CD14-positive monocyte (primary cell): ENCODE data around the gene GPN3. TPM values are rescaled to one million over a fixed set of nuclear protein-coding genes. Genes with fewer than 3 reads are reported as not detected.
"Not testable (repeated sequence)": the region's sequence is repeated elsewhere in the genome, so short reads cannot be mapped to it uniquely, and the experiment has no call there.

Experiments
- DNase-seq, 3 donors: peaks; one replicate each; pipeline ENCODE4 v3.0.0-alpha.2; 2011 to 2022
- H2AFZ ChIP-seq: 2 replicates; pipeline ENCODE4 v1.6.0; 2012; ENCODE audit warnings: mild to moderate bottlenecking, low read depth, low read length, inconsistent platforms; ENCODE audit not compliant: insufficient read depth, poor library complexity, severe bottlenecking
- H3K27ac ChIP-seq, 2 donors: 1 replicate in 1 of 2; 2 replicates in 1 of 2; pipeline ENCODE4 v1.5.1; 2012 to 2013; ENCODE audit warnings: low read length in 2 of 2, control low read depth in 1 of 2, inconsistent platforms in 1 of 2, low read depth in 1 of 2, mild to moderate bottlenecking in 1 of 2
- H3K27me3 ChIP-seq, 2 donors: one replicate each; pipeline versions ENCODE4 v1.6.0 to v1.6.1; 2011 to 2013; ENCODE audit warnings: low read length in 2 of 2; ENCODE audit not compliant: control insufficient read depth in 2 of 2, insufficient read depth in 2 of 2
- H3K36me3 ChIP-seq, 2 donors: replicated peaks in 1 of 2; 1 replicate in 1 of 2; 2 replicates in 1 of 2; pipeline versions ENCODE4 v1.5.1 to v1.6.1; 2012 to 2013; ENCODE audit warnings: low read length in 2 of 2, control low read depth in 1 of 2, inconsistent platforms in 1 of 2, mild to moderate bottlenecking in 1 of 2; ENCODE audit not compliant: insufficient read depth in 2 of 2, control insufficient read depth in 1 of 2
- H3K4me1 ChIP-seq, 2 donors: 1 replicate in 1 of 2; 2 replicates in 1 of 2; pipeline versions ENCODE4 v1.5.1 to v1.6.1; 2012 to 2013; ENCODE audit warnings: low read length in 2 of 2, control low read depth in 1 of 2, inconsistent platforms in 1 of 2, mild to moderate bottlenecking in 1 of 2, moderate library complexity in 1 of 2; ENCODE audit not compliant: insufficient read depth in 2 of 2, control insufficient read depth in 1 of 2
- H3K4me2 ChIP-seq: replicated peaks from 2 replicates; pipeline ENCODE3; 2012; ENCODE audit warnings: low read length, moderate library complexity, mild to moderate bottlenecking; ENCODE audit not compliant: poor library complexity, severe bottlenecking; ENCODE audit errors: extremely low read depth
- H3K4me3 ChIP-seq, 3 experiments: fragments of 200-600 bp in 1 of 3; sonication (generic) in 1 of 3; replicated peaks in 1 of 3; 1 replicate in 2 of 3; 2 replicates in 1 of 3; pipeline ENCODE4 v1.5.1; 2011 to 2013; ENCODE audit warnings: low read length in 3 of 3, mild to moderate bottlenecking in 3 of 3, control low read depth in 2 of 3, low read depth in 2 of 3, inconsistent platforms in 1 of 3, moderate library complexity in 1 of 3
- H3K79me2 ChIP-seq: 2 replicates; pipeline ENCODE4 v1.6.0; 2012; ENCODE audit warnings: mild to moderate bottlenecking, control low read depth, inconsistent platforms, low read length, moderate library complexity; ENCODE audit not compliant: insufficient read depth
- H3K9ac ChIP-seq: 2 replicates; pipeline ENCODE4 v1.6.0; 2017; ENCODE audit warnings: low read length, mild to moderate bottlenecking; ENCODE audit not compliant: insufficient read depth, poor library complexity, severe bottlenecking
- H3K9me3 ChIP-seq, 2 donors: replicated peaks in 1 of 2; 1 replicate in 1 of 2; 2 replicates in 1 of 2; pipeline versions ENCODE4 v1.5.1 to v1.6.1; 2012 to 2013; ENCODE audit warnings: low read length in 2 of 2, control low read depth in 1 of 2; ENCODE audit not compliant: control insufficient read depth in 1 of 2, insufficient read depth in 1 of 2
- H4K20me1 ChIP-seq: 2 replicates; pipeline ENCODE4 v1.6.0; 2012; ENCODE audit warnings: mild to moderate bottlenecking, low read length, control low read depth, moderate library complexity; ENCODE audit not compliant: insufficient read depth
- H3K27ac Mint-ChIP-seq, 7 donors: one replicate each; pipeline ENCODE4 v1.8.0; 2020; ENCODE audit warnings: mild to moderate bottlenecking in 7 of 7, mixed read lengths in 7 of 7, moderate library complexity in 6 of 7, inconsistent platforms in 2 of 7
- H3K27me3 Mint-ChIP-seq, 3 donors: one replicate each; pipeline ENCODE4 v1.8.0; 2021 to 2022; ENCODE audit warnings: low read depth in 3 of 3, mild to moderate bottlenecking in 3 of 3, mixed read lengths in 3 of 3, moderate library complexity in 3 of 3, inconsistent platforms in 1 of 3
- H3K36me3 Mint-ChIP-seq, 2 donors: one replicate each; pipeline ENCODE4 v1.8.0; 2020; ENCODE audit warnings: mixed read lengths in 2 of 2, inconsistent platforms in 1 of 2, mild to moderate bottlenecking in 1 of 2
- H3K4me1 Mint-ChIP-seq: one replicate; pipeline ENCODE4 v1.8.0; 2020; ENCODE audit warnings: mild to moderate bottlenecking, mixed read lengths
- H3K4me3 Mint-ChIP-seq, 2 donors: one replicate each; pipeline ENCODE4 v1.8.0; 2020; ENCODE audit warnings: mild to moderate bottlenecking in 2 of 2, mixed read lengths in 2 of 2, moderate library complexity in 1 of 2
- H3K9me3 Mint-ChIP-seq, 7 donors: one replicate each; pipeline ENCODE4 v1.8.0; 2020 to 2022; ENCODE audit warnings: mixed read lengths in 7 of 7, mild to moderate bottlenecking in 6 of 7, moderate library complexity in 6 of 7, inconsistent platforms in 2 of 7
- CTCF ChIP-seq: fragments of 200-600 bp; IDR thresholded peaks from one replicate; pipeline ENCODE4 v1.8.0; 2022; ENCODE audit warnings: antibody characterized with exemption, mild to moderate bottlenecking
- WGBS: methylation state at CpG from one replicate; pipeline ENCODE4 v1.1.5; 2013; ENCODE audit warnings: missing lambda C conversion rate; ENCODE audit not compliant: insufficient coverage; 5-methylcytosine and 5-hydroxymethylcytosine counted together
- intact Hi-C, 2 donors: fragments of 100-400 bp; cut with micrococcal nuclease; formaldehyde crosslinking; loops; one replicate each; pipeline versions ENCODE4 v1.15.0 to v1.15.1; 2023
- polyA plus RNA-seq, 3 donors: library from polyadenylated mRNA; depleted of rRNA in 1 of 3; unstranded in 2 of 3; stranded (reverse) in 1 of 3; fragments of 300-500 nt in 2 of 3; fragments of >200 nt in 1 of 3; fragmentation: Illumina TruSeq in 2 of 3; gene quantifications; 1 replicate in 2 of 3; 2 replicates in 1 of 3; pipeline ENCODE4 v1.2.3, GENCODE V29; 2012 to 2021

GPN3 gene
- polyA plus RNA-seq, 3 donors, result 7.3 to 52.4 (median 25.3) TPM

DNA sequence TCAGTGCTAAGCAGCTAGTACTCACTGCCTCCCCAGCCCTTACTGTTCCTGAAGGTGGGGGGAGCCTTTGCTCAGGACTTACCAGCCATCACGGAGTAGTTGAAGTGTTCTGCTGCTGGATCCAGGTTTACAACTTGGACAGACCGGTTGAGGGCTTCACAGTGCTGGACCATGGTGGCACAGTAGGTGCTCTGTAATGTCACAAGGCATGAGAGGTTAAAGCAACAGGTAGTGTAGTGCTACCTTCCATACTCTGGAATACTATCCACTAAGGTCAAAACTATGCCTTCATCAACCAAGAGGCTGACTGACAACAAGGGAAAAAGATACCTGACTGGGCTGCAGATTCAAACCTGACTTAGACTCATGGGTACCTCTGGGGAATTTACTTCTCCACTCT lies 3.0 kb downstream of the GPN3 start:
- H3K27ac Mint-ChIP-seq, result peak overlapping the region in 1 of 7 donors; percentile 71
- H3K4me2 ChIP-seq, result no peak overlapping the region
- H3K4me1 ChIP-seq, result peaks cover 23 to 32% of the 10 kb centered on the region in 2 donors
- H3K36me3 Mint-ChIP-seq, result peaks cover 39 to 55% of the 10 kb centered on the region in 2 donors
- H2AFZ ChIP-seq, result no peak overlapping the region
- WGBS, result 100% methylated on average over 2 of the region's 2 CpGs
- no peak overlapping the region for H3K4me3 Mint-ChIP-seq
- H3K27ac ChIP-seq, result peak overlapping the region in 1 of 2 donors; percentile 31
- H3K4me1 Mint-ChIP-seq, result peaks cover 24% of the 10 kb centered on the region
- H4K20me1 ChIP-seq, result no peaks in the 10 kb centered on the region
- H3K27me3 ChIP-seq, result no peaks in the 10 kb centered on the region
- H3K9ac ChIP-seq, result no peak overlapping the region
- TF ChIP-seq CTCF, result no peak
- no peak for DNase-seq
- H3K79me2 ChIP-seq, result peaks cover 84% of the 10 kb centered on the region
- no peaks in the 10 kb centered on the region for H3K9me3 ChIP-seq
- peaks cover 0 to 2% (median 0%) of the 10 kb centered on the region in 7 donors for H3K9me3 Mint-ChIP-seq
- intact Hi-C loops, result loop anchor here (5.0 kb wide), 2 partner anchors 37 to 142 kb away; partner anchors contain the start of genes RAD9B (in 1 of the 2) and VPS29 (in 1 of the 2)
- peaks cover 0 to 1% (median 0%) of the 10 kb centered on the region in 3 donors for H3K27me3 Mint-ChIP-seq
- no peak overlapping the region for H3K4me3 ChIP-seq
- H3K36me3 ChIP-seq, result peaks cover 35 to 52% of the 10 kb centered on the region in 2 donors

GRCh38 chr12:110461189-110461588 lies 6.9 kb downstream of the GPN3 start:
- Mint-ChIP-seq H3K36me3 (peaks cover 44 to 73% of the 10 kb centered on the region in 2 donors), H3K27ac (peak overlapping the region in 3 of 7 donors; percentile 2 to 57 (median 36)), H3K4me1 (peaks cover 19% of the 10 kb centered on the region)
- H3K4me3 ChIP-seq, H3K9me3 ChIP-seq, intact Hi-C loops, H2AFZ ChIP-seq, H3K4me3 Mint-ChIP-seq, H3K9me3 Mint-ChIP-seq, DNase-seq, H3K27me3 ChIP-seq, H3K9ac ChIP-seq, H3K27ac ChIP-seq, H3K27me3 Mint-ChIP-seq, H3K4me2 ChIP-seq, H4K20me1 ChIP-seq: not testable (repeated sequence)
- peaks cover 45 to 66% of the 10 kb centered on the region in 2 donors for H3K36me3 ChIP-seq
- peaks cover 19 to 20% of the 10 kb centered on the region in 2 donors for H3K4me1 ChIP-seq
- 100% methylated on average over 2 of the region's 5 CpGs for WGBS
- peaks cover 76% of the 10 kb centered on the region for H3K79me2 ChIP-seq
